Muscle of arm (tissue), 12 donors: ENCODE results near the gene TNFSF9. TPM values are rescaled to one million over a fixed set of nuclear protein-coding genes. Genes with fewer than 3 reads are reported as not detected.
"Not testable (repeated sequence)": the region's sequence is repeated elsewhere in the genome, so short reads cannot be mapped to it uniquely, and the experiment has no call there.

Experiments used
- DNase-seq: peaks from one replicate; pipeline ENCODE4 v3.0.0-alpha.2; 2013
- polyA plus RNA-seq, 12 donors: library from polyadenylated mRNA; unstranded; fragments of 120-200 nt; gene quantifications; one replicate each; pipeline ENCODE4 v1.2.1, GENCODE V29; 2013; ENCODE audit not compliant: insufficient read length in 12 of 12

The TNFSF9 gene
- polyA plus RNA-seq, 12 donors: 0.22 to 2.0 (median 1.0) TPM; not detected in 2

DNA sequence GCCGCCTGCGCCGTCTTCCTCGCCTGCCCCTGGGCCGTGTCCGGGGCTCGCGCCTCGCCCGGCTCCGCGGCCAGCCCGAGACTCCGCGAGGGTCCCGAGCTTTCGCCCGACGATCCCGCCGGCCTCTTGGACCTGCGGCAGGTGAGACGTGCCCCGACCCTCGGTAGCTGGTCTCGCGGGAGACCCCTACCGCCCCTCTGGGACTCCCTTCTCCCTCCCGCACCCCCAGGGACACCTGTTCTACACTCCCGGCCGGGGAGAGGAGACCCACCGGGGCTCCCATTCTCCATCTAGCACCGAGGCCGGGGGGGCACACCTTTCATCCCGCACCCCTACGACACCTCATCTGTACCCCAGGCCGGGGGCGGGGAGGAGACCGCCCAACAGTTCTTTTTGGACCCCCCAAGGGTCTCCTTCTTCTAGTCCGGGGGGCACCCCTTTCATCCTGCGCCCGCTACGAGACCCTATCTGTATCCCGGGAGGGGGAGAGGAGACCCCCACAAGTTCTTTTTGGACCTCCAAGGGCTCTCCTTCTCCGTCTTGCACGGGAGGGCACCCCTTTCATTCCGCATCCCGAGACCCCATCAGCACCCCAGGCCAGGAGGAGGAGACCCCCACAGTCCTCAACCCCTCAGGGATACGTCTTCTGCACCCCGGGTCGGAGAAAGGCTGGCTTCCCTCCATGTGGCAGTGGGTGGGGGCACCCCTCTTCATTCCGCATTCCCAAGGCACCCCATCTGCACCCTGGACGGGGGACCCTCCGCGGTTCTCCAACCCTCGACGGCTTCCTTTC is 533 bp downstream of the TNFSF9 start:
- no peak for DNase-seq

DNA sequence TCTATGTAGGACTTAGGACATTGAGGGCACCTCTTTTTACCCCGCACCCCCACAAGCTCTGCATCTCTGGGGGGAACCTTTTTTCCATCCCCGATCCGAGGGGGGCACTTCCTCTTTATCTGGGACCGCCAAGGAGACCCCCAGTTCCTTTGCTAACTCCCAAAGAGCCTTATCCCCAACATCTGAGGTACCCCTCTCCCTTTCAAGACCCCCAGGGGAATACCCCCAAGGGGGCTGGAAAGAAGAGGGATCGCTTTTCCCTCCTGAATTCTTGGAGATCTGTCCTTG is 1.1 kb downstream of the TNFSF9 start:
- no peak for DNase-seq

DNA sequence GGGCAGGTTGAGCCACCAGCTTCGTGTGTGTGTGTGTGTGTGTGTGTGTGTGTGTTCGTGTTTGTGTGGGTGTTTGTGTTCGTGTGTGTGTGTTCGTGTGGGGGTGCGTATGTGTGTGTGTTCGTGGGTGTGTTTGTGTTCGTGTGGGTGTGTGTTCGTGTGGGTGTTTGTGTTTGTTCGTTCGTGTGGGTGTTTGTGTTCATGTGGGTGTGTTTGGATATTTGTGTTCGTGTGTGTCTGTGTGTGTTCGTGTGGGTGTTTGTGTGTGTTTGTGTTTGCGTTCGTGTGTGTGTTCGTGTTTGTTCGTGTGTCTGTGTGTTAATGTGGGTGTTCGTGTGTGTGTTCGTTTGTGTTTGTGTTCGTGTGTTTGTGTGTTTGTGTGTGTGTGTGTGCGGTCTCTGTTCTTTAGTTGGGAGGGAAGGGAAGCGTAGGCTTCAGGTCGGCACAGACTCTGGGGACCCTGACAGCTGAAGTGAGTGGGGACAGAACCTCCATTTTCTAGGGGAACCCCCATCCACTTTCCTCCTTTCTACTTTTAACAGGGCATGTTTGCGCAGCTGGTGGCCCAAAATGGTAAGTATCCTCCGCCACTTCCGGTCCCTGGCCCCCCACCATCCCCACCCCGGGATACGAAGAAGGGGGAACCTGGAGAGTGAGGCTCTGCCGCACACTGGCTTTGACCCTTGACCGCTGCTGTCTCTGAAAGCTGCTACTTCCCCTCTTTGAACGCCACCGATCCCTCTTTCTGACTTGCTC is 1.6 kb downstream of the TNFSF9 start:
- no peak for DNase-seq

DNA sequence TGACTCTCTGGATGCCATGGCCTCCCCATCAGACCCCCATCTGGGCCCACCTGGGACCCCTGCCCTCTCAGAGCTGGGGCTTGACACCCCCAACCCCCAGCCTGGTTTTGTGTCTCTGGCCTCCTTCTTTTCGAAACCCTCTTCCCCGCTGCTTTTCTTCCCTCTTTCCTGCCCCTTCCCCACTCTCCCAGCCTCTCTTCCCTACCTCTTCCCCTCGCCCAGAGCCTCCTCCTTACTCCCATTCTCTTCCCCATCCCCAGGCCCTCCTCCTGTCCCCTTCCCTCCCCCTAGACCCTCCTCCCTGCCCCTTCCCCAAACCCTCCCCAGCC is 2.1 kb downstream of the TNFSF9 start:
- no peak for DNase-seq

DNA sequence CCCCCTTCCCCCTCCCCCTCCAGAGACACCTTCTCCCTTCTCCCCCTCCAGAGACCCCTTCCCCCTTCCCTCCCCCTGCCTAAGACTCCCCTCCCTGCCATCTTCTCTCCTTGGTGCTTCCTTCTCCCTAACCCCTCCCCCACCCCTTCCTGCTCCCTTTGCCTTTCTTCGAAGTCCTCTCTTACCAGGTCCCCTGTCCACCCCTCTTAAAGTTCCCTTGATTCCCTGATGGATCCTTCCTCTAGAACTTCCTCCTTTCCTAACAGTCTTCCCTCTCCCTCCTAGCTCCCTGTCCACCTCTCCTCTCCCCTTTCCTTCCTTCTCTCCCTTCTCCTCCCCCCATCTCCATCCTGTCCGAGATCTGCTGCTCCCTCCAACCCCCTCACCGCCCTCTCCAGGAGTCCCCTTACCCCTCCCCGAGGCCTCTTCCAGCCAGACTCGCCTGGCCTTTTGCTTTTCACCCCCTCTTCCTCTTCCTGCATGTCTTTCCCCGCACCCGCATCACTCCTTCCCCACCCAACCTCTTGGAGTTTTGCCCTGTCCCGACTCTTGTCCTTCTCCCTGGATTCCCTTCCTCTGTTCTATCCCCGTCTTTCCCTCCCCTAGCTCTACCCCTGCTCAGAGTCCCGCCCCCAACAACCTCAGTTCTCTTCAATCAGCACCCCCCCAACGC is 3.1 kb downstream of the TNFSF9 start:
- DNase-seq: no peak

DNA sequence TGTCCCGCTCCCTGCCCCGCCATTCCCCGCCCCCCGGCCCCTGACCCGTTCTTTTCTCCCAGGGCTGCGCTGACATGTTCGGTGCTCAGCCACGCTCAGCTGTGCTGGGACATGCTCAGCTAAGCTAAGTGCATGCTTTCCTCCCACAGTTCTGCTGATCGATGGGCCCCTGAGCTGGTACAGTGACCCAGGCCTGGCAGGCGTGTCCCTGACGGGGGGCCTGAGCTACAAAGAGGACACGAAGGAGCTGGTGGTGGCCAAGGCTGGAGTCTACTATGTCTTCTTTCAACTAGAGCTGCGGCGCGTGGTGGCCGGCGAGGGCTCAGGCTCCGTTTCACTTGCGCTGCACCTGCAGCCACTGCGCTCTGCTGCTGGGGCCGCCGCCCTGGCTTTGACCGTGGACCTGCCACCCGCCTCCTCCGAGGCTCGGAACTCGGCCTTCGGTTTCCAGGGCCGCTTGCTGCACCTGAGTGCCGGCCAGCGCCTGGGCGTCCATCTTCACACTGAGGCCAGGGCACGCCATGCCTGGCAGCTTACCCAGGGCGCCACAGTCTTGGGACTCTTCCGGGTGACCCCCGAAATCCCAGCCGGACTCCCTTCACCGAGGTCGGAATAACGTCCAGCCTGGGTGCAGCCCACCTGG is 3.7 kb downstream of the TNFSF9 start:
- no peak for DNase-seq

DNA sequence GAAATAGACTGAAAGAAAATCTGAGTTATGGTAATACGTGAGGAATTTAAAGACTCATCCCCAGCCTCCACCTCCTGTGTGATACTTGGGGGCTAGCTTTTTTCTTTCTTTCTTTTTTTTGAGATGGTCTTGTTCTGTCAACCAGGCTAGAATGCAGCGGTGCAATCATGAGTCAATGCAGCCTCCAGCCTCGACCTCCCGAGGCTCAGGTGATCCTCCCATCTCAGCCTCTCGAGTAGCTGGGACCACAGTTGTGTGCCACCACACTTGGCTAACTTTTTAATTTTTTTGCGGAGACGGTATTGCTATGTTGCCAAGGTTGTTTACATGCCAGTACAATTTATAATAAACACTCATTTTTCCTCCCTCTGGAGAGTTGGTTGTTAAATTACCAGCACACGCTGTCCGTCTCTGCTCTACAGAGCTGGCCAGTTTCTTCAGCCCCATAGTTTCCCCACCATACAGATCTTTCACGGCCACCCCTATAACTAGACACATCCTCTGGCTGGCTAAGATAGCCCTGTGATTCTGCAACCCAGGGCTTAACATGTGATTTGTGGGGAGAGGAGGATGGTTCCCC is 4.8 kb downstream of the TNFSF9 start:
- no peak for DNase-seq

DNA sequence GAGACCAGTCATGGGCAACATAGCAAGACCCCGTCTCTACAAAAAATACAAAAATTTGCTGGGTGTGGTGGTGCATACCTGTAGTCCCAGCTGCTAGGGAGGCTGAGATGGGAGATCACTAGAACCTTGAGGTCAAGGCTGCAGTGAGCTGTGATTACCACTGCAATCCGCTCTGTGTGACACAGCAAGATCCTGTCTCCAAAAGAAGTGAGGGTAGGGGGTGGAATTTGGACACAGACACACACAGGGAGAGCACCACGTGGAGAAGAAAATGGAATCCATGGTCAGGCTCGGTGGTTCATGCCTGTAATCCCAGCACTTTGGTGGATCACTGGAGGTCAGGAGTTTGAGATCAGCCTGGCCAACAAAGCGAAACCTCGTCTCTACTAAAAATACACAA is 8.7 kb downstream of the TNFSF9 start:
- no peak for DNase-seq

DNA sequence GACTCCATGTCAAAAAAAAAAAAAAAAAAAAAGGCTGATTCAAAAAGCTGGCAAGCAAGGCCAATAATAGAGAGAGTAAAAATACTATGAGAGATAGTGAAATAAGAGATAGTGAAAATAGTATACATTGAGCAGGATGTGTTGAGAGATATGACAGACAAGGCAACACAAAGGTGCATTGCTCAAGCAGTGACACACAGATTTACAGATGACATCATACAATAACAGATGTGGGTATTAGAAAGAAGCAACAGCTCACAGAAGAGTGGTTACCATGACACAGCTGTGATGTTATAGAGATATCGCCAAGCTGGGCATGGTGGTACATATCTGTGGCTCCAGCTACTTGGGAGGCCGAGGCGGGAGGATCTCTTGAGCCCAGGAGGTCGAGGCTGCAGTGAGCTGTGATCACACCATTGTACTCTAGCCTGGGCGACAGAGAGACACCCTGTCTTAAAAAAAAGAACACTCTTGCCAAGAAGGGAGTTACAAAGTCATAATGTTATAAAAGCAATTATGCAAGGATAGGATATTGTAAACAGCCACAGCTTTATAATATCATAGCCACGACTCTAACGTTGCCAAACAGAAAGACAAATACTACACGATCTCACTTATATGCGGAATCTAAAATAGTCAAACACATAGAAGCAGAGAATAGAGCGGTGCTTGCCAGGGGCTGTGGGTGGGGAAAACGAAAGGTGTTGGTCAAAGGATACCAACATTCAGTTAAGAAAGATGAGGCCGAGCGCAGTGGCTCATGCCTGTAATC is 10.3 kb downstream of the TNFSF9 start:
- no peak for DNase-seq

DNA sequence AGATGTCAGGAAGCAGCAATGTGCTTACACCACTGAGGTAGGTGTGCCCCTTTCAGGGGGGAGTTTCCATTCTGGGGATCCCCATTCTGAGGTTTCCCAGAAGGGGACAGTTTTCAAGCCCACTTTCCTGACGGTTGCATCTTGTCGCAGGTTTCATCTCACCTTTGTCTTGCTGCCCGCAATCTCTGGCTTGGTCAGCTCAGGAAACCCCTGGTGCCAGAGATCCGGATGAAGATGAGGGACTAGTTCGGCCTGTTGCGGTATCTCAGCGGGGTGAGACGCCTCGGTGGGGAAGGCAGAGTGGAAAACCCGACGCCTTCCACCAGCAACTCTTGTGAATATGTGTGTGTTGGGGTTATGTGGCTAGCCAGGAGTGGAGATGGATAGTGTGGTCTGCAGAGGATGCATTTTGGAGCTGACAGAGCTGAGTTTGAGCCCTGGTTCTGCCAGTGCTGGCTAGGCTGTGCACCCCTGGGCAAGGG is 13.1 kb downstream of the TNFSF9 start:
- no peak for DNase-seq

DNA sequence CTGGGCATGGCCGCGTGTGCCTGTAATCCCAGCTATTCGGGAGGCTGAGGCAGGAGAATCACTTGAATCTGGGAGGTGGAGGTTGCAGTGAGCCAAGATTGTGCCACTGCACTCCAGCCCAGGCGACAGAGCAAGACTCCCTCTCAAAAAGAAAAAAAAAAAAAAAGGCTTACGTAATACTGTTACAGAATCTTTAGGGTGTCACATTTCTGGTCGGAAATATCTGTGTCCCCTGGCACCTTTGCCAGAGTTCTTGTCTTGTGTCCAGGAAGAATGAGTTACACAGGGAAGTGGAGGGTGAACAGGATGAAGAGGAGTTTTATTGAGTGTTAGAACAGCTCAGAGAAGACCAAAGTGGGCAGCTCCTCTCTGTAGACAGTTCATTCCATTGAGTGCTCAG is 19.9 kb downstream of the TNFSF9 start:
- not testable (repeated sequence) for DNase-seq

DNA sequence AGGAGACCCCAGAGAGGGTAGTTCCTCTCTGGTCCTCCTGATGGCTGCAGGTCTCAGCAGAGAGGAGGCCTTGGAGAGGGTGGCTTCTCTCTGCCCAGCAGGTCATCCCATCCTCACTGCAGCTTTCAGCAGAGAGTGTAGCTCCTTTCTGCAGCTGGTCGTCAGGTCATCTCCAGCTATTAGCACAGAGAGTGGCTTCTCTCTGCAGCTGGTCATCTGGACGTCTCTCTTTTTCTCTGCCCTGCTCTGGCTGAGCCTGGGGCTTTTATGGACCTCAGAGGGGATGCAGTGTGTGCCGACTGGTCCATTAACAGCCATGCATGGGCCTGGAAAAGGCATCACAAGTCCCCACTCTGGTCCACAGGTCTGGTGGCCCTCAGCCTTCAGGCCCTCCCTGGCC is 20.3 kb downstream of the TNFSF9 start:
- DNase-seq: no peak

DNA sequence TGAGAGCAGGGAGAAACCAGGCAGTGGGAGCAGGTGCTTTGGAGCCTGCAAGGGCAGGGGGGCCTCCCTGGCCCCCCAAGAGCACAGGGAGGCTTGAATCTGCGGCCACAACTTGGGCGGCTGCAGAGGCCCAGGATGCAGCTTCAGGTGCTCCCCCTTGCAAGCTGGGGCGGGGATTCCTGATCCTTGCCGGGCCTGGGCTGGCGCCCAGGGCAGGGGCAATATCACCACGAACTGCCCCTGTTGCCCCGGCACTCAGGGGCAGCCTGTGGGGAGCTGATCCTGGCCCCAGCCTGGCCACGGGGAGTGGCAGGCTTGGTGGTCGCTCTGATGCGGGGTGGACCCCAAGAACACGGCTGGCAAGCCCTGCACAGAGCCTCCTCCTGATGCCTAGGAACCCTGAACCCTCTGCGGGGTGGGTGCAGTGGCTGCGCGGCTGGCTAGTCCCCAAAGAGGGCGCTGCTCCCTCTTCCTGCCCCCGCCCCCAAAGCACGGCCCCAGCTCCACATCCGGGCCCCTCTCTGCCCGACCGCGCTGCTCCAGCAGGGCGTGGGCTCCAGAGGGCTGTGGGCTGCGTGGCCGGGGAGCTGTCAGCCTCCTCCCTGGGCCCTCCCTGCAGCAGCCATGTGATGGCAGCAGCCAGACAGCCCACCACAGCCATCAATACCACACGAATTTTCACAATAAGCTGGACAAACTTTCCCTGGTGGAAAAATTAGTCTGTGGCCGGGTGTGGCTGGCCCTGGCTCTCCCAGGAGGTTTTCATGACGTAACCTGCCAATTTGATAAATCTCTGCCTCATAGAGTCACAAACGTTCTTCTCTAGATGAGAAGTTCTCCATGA is 21.0 kb downstream of the TNFSF9 start:
- no peak for DNase-seq

DNA sequence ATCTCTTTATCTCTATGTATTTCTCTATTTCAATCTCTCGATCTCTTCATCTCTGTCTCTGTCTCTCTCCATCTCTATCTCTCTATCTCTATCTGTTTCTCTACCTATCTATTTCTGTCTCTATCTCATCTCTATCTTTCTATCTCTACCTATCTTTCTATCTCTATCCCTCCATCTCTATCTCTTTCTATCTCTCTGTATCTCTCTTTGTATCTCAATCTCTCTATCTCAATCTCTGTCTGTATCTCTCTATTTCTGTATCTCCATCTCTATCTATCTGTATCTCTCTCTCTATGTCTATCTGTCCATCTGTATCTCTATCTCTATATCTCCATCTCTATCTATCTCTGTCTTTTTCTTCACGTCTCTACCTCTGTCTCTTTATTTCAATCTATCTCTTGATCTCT is 25.2 kb downstream of the TNFSF9 start:
- no peak for DNase-seq

DNA sequence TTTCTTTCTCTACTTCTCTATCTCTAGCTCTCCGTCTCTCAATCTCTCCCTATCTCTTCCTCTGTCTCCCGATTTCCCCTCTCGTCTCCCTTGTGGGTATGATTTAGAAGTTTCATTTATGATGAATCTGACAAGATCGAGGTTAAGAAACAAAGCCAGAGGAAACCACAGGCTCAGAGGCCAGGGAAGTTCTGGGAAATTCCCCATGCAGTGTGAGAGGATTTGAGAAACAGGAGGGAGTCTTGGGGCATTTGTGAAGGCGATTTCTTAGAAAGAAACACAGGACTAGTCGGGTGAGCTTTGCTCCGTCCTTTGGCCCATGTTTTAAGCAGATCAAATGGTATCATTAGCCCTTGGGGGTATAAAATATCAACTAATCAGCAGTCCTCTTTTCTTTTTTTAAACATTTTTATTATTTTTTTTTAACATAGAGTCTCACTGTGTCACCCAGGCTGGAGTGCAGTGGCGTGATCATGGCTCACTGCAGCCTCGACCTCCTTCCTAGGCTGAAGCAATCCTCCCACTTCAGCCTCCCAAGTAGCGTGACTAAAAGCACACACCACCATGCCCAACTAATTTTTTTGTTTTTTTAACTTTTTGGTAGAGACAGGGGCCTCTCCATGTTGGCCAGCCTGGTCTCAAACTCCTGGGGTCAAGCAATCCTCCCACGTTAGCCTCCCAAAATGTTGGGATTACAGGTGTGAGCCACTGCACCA is 25.8 kb downstream of the TNFSF9 start:
- no peak for DNase-seq

DNA sequence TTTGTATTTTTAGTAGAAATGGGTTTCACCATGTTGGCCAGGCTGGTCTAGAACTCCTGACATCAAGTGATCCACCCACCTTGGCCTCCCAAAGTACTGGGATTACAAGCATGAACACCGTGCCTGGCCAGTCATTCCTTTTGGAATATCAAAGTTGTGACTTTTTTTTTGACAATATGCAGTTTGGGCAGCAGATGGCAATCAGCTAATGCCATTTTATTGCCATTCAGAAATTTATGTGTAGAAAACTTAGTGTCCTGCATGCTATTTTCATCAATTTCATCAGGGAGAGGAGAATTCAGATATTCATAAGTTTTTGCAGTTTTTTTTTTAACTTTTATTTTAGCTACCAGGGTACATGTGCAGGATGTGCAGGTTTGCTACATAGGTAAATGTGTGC is 31.6 kb downstream of the TNFSF9 start:
- not testable (repeated sequence) for DNase-seq

DNA sequence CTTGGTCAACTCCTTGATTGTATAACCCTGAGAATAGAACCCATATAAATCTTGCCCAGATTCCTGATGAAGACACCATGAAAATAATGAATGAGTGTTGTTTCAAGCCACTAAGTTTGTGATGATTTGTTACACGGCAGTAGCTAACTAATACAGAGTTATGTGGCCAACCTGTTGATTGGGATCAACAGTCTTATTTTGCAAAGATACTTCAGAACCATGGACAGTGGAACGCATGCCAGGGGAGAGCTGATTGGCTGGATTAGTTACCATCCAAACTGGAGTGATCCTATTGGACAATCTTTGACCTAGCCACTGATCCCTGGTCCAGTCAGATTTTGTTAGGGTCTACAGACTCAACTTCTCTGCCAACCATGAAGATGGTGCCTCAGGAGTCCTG is 33.6 kb downstream of the TNFSF9 start:
- no peak for DNase-seq

DNA sequence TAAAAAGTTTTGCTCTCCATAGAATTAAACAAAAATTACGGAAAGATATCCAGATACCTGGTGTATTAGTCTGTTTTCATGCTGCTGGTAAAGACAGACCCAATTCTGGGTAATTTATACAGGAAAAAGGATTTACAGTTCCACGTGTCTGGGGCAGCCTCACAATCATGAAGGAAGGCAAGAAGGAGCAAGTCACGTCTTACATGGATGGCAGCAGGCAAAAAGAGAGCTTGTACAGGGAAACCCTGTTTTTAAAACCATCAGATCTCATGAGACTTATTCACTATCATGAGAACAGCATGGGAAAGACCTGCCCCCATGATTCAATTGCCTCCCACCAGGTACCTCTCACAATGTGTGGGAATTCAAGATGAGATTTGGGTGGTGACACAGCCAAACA is 35.9 kb downstream of the TNFSF9 start:
- not testable (repeated sequence) for DNase-seq

DNA sequence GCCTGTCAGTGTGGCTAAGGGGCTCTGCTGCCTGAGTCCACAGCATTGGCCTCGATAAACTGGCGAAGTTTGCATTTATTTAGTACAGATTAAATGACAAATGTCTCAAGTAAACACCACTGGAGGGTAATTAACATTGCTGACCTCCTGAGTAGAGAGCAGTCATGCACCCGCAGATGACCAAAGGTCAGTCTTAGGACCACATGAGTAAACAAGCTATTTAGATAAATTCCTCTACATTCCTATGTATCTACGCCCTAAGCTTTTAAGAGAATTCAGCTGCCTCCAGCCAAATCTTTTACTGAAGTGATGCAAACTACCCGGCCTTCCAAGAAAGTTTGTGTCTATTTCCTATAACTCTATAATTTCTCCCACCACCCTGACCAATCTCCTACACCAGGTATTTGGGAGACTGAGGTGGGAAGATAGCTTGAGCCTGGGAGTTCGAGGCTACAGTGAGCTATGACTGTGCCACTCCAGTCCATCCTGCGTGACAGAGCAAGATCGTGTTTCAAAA is 37.2 kb downstream of the TNFSF9 start:
- no peak for DNase-seq
